GM12892 (cell line): ENCODE results near the gene ATP11A.

ENCODE experiments used
- POLR2A ChIP-seq: IDR thresholded peaks from 2 replicates; pipeline ENCODE4 v1.6.1; 2011; ENCODE audit warnings: low read depth, low read length, control low read depth
- POLR2AphosphoS5 ChIP-seq: IDR thresholded peaks from 2 replicates; pipeline ENCODE4 v1.6.1; 2011; ENCODE audit warnings: low read depth, low read length, control low read depth

DNA sequence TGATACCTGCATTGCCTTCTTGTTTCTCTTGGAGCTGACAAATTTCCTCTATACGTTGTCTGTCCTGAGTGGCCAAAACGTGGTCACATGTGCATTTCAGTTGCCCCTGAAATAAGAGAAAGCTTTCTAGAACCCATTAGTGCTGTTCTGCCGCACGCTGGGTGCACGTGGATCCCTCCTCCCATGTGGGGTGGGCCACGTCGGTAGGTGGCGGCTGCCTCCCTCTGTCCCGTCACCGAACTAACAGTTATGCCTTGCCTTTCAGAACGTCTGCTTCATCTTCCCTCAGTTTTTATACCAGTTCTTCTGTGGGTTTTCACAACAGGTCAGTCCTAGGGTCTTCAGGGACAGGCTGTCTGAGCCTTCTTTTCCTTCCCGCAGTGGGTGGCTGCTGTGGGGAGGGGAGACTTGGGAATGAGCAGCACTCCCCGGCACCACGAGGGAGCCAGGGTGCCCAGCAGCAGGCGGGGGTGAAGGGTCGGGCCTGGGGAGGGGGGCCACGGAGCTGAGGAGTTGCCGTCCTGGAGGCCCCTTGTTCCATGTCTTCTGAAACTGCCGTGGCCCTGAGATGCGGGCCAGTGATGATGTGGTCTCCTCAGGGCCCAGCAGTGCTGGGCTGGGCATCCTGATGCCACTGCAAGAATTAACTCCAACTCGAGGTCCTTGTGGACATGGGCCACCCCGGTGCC, 169.4 kb downstream of the ATP11A start:
- TF ChIP-seq POLR2A: no peak
- TF ChIP-seq POLR2AphosphoS5: no peak
